Uterus (tissue), 2 donors: ENCODE measurements around the gene DGKH.

Experiments used
- POLR2A ChIP-seq, 2 donors: fragments of 450-650 bp; IDR thresholded peaks; one replicate each; pipeline ENCODE4 v1.6.1; 2016; ENCODE audit warnings: antibody characterized with exemption in 2 of 2, mild to moderate bottlenecking in 1 of 2, moderate library complexity in 1 of 2
- TF ChIP-seq, protein P1 (sequence below), 4 experiments: fragments of 200-600 bp in 2 of 4; fragments of 450-650 bp in 2 of 4; sonication (generic) in 2 of 4; IDR thresholded peaks; one replicate each; pipeline ENCODE4 v1.5.1; 2016 to 2019; ENCODE audit warnings: antibody characterized with exemption in 4 of 4, mild to moderate bottlenecking in 2 of 4, moderate library complexity in 1 of 4

- TF ChIP-seq, protein P1, sequence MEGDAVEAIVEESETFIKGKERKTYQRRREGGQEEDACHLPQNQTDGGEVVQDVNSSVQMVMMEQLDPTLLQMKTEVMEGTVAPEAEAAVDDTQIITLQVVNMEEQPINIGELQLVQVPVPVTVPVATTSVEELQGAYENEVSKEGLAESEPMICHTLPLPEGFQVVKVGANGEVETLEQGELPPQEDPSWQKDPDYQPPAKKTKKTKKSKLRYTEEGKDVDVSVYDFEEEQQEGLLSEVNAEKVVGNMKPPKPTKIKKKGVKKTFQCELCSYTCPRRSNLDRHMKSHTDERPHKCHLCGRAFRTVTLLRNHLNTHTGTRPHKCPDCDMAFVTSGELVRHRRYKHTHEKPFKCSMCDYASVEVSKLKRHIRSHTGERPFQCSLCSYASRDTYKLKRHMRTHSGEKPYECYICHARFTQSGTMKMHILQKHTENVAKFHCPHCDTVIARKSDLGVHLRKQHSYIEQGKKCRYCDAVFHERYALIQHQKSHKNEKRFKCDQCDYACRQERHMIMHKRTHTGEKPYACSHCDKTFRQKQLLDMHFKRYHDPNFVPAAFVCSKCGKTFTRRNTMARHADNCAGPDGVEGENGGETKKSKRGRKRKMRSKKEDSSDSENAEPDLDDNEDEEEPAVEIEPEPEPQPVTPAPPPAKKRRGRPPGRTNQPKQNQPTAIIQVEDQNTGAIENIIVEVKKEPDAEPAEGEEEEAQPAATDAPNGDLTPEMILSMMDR (IDR thresholded peaks at IDR 0.05), result no peak
- TF ChIP-seq POLR2A (IDR thresholded peaks at IDR 0.05), result no peak
Measured at GRCh38 chr13:42190529-42190928, 142.1 kb downstream of the DGKH start.
